ENCODE data around the gene PIK3CB.

PIK3CB gene

GRCh38 chr3:138769616-138770015, 65.1 kb downstream of the PIK3CB start:
- no peak for TF ChIP-seq CTCF (IDR thresholded peaks at IDR 0.05; ENCODE audit: low read depth, low read length, missing control alignments)
- DNase-seq (ENCODE audit: extremely low read depth, low read depth), result no peak
- no peak overlapping the region for H3K4me3 ChIP-seq (replicated peaks; ENCODE audit: low read depth, low read length)

GRCh38 chr3:138768946-138769345, 65.8 kb downstream of the PIK3CB start:
- TF ChIP-seq CTCF (IDR thresholded peaks at IDR 0.05; ENCODE audit: low read depth, low read length, missing control alignments), result no peak

GRCh38 chr3:138768125-138768524, 66.6 kb downstream of the PIK3CB start:
- DNase-seq (ENCODE audit: extremely low read depth, low read depth), result no peak
- no peak overlapping the region for H3K4me3 ChIP-seq (replicated peaks; ENCODE audit: low read depth, low read length)
- no peak for TF ChIP-seq CTCF (IDR thresholded peaks at IDR 0.05; ENCODE audit: low read depth, low read length, missing control alignments)

More at GRCh38 chr3:138768946-138769345, 65.8 kb downstream of the PIK3CB start:
- DNase-seq (ENCODE audit: extremely low read depth, low read depth), result no peak
- H3K4me3 ChIP-seq (replicated peaks; ENCODE audit: low read depth, low read length), result no peak overlapping the region

GRCh38 chr3:138767498-138768104, 67.1 kb downstream of the PIK3CB start:
- no peak for TF ChIP-seq CTCF (IDR thresholded peaks at IDR 0.05; ENCODE audit: low read depth, low read length, missing control alignments)
- no peak for DNase-seq (ENCODE audit: extremely low read depth, low read depth)
- no peak overlapping the region for H3K4me3 ChIP-seq (replicated peaks; ENCODE audit: low read depth, low read length)

- no peak for DNase-seq (ENCODE audit: extremely low read depth, low read depth)
- H3K4me3 ChIP-seq (replicated peaks; ENCODE audit: low read depth, low read length), result no peak overlapping the region
- no peak for TF ChIP-seq CTCF (IDR thresholded peaks at IDR 0.05; ENCODE audit: low read depth, low read length, missing control alignments)
These were observed 73.7 kb downstream of the PIK3CB start for GRCh38 chr3:138761002-138761401.

- no peak overlapping the region for H3K4me3 ChIP-seq (replicated peaks; ENCODE audit: low read depth, low read length)
- TF ChIP-seq CTCF (IDR thresholded peaks at IDR 0.05; ENCODE audit: low read depth, low read length, missing control alignments), result no peak
- DNase-seq (ENCODE audit: extremely low read depth, low read depth), result no peak
These were observed 86.5 kb downstream of the PIK3CB start for GRCh38 chr3:138748190-138748589.

GRCh38 chr3:138747225-138747624, 87.5 kb downstream of the PIK3CB start:
- no peak overlapping the region for H3K4me3 ChIP-seq (replicated peaks; ENCODE audit: low read depth, low read length)
- no peak for TF ChIP-seq CTCF (IDR thresholded peaks at IDR 0.05; ENCODE audit: low read depth, low read length, missing control alignments)
- DNase-seq (ENCODE audit: extremely low read depth, low read depth), result no peak

Data from HFF-Myc (cell line).